HEK293 (cell line): ENCODE measurements around the gene ZNF239.
A peak's percentile ranks its signal among the peaks of the same experiment; 100 is the strongest.
"Not testable (repeated sequence)": the region's sequence is repeated elsewhere in the genome, so short reads cannot be mapped to it uniquely, and the experiment has no call there.

ENCODE experiments used
- CTCF ChIA-PET: fragments of 350-600 bp; formaldehyde crosslinking; extraction: SDS; loops from one replicate; lab custom pipeline; 2021; ENCODE audit warnings: antibody characterized with exemption; lab: Yijun Ruan, JAX
- POLR2A ChIA-PET: fragments of 300-600 bp; formaldehyde crosslinking; extraction: SDS; loops from one replicate; lab custom pipeline; 2020; ENCODE audit warnings: antibody characterized with exemption, inconsistent platforms; lab: Yijun Ruan, JAX
- H3K27ac ChIP-seq: fragments of 200-500 bp; sonication (Bioruptor generic); 2 replicates; pipeline ENCODE4 v1.5.1; 2014; ENCODE audit warnings: low read depth, low read length, control low read depth, inconsistent platforms; ENCODE audit errors: extremely low read depth
- H3K36me3 ChIP-seq, 2 experiments: fragments of 200-500 bp in 1 of 2; sonication (Bioruptor generic) in 1 of 2; 1 replicate in 1 of 2; 2 replicates in 1 of 2; pipeline ENCODE4 v1.5.1; 2014 to 2017; ENCODE audit warnings: inconsistent platforms in 2 of 2, low read length in 2 of 2; ENCODE audit not compliant: control insufficient read depth in 2 of 2, insufficient read depth in 1 of 2
- H3K4me1 ChIP-seq: fragments of 200-500 bp; sonication (Bioruptor generic); 2 replicates; pipeline ENCODE4 v1.5.1; 2014; ENCODE audit warnings: mild to moderate bottlenecking, low read length, inconsistent platforms; ENCODE audit not compliant: control insufficient read depth, insufficient read depth
- H3K4me3 ChIP-seq: 2 replicates; pipeline ENCODE4 v1.5.1; 2011; ENCODE audit warnings: low read depth, mild to moderate bottlenecking, control low read depth, low read length, moderate library complexity
- H3K9me3 ChIP-seq: fragments of 200-500 bp; sonication (Bioruptor generic); 2 replicates; pipeline ENCODE4 v1.5.1; 2014; ENCODE audit warnings: low read depth, low read length, inconsistent platforms; ENCODE audit not compliant: control insufficient read depth, insufficient read depth
- BCL11B ChIP-seq: fragments of 450-650 bp; formaldehyde crosslinking; IDR thresholded peaks from 2 replicates; pipeline ENCODE4 v1.5.1; 2016; ENCODE audit warnings: low read depth, missing biosample characterization, missing genetic modification characterization
- GLI2 ChIP-seq: fragments of 450-650 bp; formaldehyde crosslinking; IDR thresholded peaks from 2 replicates; pipeline ENCODE4; 2017; ENCODE audit warnings: missing biosample characterization, missing genetic modification characterization, low read depth, borderline replicate concordance
- HOXA7 ChIP-seq: sonication (generic); formaldehyde crosslinking; IDR thresholded peaks from 2 replicates; pipeline ENCODE4 v1.8.1; 2022; ENCODE audit warnings: missing genetic modification reagents, borderline replicate concordance
- SCRT1 ChIP-seq: fragments of 450-650 bp; formaldehyde crosslinking; IDR thresholded peaks from 2 replicates; pipeline ENCODE4 v1.5.1; 2016; ENCODE audit warnings: missing biosample characterization, missing genetic modification characterization, borderline replicate concordance
- SETDB1 ChIP-seq: IDR thresholded peaks from one replicate; pipeline ENCODE4 v1.6.1; 2017; ENCODE audit warnings: mild to moderate bottlenecking, low read length, moderate library complexity, mixed read lengths; ENCODE audit not compliant: insufficient read length
- TRIM28 ChIP-seq: IDR thresholded peaks from 2 replicates; pipeline ENCODE4 v1.6.1; 2011; ENCODE audit warnings: low read length, control low read depth, borderline replicate concordance
- ZBTB17 ChIP-seq: fragments of 450-650 bp; formaldehyde crosslinking; IDR thresholded peaks from 2 replicates; pipeline ENCODE4 v1.5.1; 2016; ENCODE audit warnings: missing biosample characterization, missing genetic modification characterization
- ZNF146 ChIP-seq: fragments of 450-650 bp; formaldehyde crosslinking; IDR thresholded peaks from 2 replicates; pipeline ENCODE4 v1.5.1; 2016; ENCODE audit warnings: missing biosample characterization, missing genetic modification characterization
- ZNF274 ChIP-seq, 2 experiments: fragments of 200-500 bp in 1 of 2; fragments of 450-650 bp in 1 of 2; sonication (Bioruptor generic) in 1 of 2; formaldehyde crosslinking in 1 of 2; IDR thresholded peaks; 2 replicates each; pipeline versions ENCODE4 v1.5.1 to v1.6.1; 2014 to 2016; ENCODE audit warnings: borderline replicate concordance in 1 of 2, inconsistent platforms in 1 of 2, low read length in 1 of 2, missing biosample characterization in 1 of 2, missing genetic modification characterization in 1 of 2
- ZNF391 ChIP-seq: fragments of 450-650 bp; formaldehyde crosslinking; IDR thresholded peaks from 2 replicates; pipeline ENCODE4 v1.5.1; 2016; ENCODE audit warnings: low read depth, missing biosample characterization, missing genetic modification characterization, borderline replicate concordance
- ZNF473 ChIP-seq: fragments of 450-650 bp; formaldehyde crosslinking; IDR thresholded peaks from 2 replicates; pipeline ENCODE4 v1.5.1; 2017; ENCODE audit warnings: missing biosample characterization, missing genetic modification characterization
- ZNF561 ChIP-seq: fragments of 450-650 bp; IDR thresholded peaks from 2 replicates; pipeline ENCODE4 v1.5.1; 2018; ENCODE audit warnings: missing biosample characterization, missing genetic modification characterization, borderline replicate concordance
- ZNF626 ChIP-seq: fragments of 450-650 bp; sonication (Bioruptor Pico); formaldehyde crosslinking; IDR thresholded peaks from 2 replicates; pipeline ENCODE4 v1.5.1; 2018; ENCODE audit warnings: missing biosample characterization, missing genetic modification characterization, inconsistent platforms
- ZNF677 ChIP-seq: fragments of 450-650 bp; IDR thresholded peaks from 2 replicates; pipeline ENCODE4 v1.5.0; 2018; ENCODE audit warnings: missing biosample characterization, mild to moderate bottlenecking, missing genetic modification characterization, moderate library complexity

Gene ZNF239

DNA sequence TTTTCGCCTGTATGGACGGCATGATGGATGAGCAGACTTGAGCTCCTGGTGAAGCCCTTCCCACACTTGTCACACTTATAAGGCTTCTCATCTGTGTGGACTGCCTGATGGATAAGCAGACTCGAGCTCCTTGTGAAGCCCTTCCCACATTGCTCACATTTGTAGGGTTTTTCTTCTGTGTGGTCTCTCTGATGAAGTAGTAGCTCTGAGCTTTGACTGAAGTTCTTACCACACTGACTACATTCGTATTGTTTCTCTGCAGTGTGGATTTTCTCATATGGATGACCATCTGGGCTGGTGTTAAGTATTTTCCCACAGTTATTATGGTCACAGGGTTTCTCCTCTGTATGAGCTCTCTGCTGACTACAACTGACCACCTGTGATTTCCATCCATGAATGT, 17.2 kb downstream of the ZNF239 start:
- Histone ChIP-seq H3K4me3 (no peak overlapping the region), H3K4me1 (no peaks in the 10 kb centered on the region), H3K9me3 (no peaks in the 10 kb centered on the region), H3K27ac (no peak overlapping the region), H3K36me3 (peaks cover 4 to 43% of the 10 kb centered on the region in 2 experiments; a peak in 2 of 3 replicates)
- ChIA-PET POLR2A (interaction anchor here (0.6 kb wide), 1 partner anchor 93 kb away, joined by 4 read pairs; no protein-coding TSS in a partner anchor), CTCF (no interaction called here)
- TF ChIP-seq ZNF391 (tag by site-specific recombination): no peak
- no peak for TF ChIP-seq ZNF626
- no peak for TF ChIP-seq ZNF561 (tag by site-specific recombination)
- TF ChIP-seq ZNF473 (tag by site-specific recombination): no peak
- TF ChIP-seq SCRT1 (tag by site-specific recombination): no peak
- peak; percentile 64 for TF ChIP-seq SETDB1
- TF ChIP-seq ZNF677 (tag by site-specific recombination): no peak
- no peak for TF ChIP-seq HOXA7

DNA sequence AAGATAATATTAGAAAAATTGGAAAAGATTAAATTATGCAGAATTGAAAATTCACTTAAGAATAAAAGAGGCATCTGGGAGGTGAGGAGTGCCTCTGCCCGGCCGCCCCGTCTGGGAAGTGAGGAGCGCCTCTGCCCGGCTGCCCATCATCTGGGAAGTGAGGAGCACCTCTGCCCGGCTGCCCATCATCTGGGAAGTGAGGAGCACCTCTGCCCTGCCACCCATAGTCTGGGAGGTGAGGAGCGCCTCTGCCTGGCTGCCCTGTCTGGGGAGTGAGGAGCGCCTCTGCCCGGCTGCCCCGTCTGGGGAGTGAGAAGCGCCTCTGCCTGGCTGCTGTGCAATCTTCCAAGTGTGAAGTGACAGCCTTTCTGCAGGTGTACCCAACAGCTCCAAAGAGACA, 30.7 kb downstream of the ZNF239 start:
- H3K4me3 ChIP-seq, H3K27ac ChIP-seq, H3K4me1 ChIP-seq, CTCF ChIA-PET, H3K36me3 ChIP-seq, POLR2A ChIA-PET, H3K9me3 ChIP-seq: not testable (repeated sequence)

- H3K4me1 ChIP-seq: no peaks in the 10 kb centered on the region
- H3K4me3 ChIP-seq: no peak overlapping the region
- H3K9me3 ChIP-seq: no peaks in the 10 kb centered on the region
- no peak overlapping the region for H3K27ac ChIP-seq
- peak; percentile 93; the same call in 1 of the 2 replicates for TF ChIP-seq TRIM28
- TF ChIP-seq ZNF146: no peak
- TF ChIP-seq ZBTB17 (tag by site-specific recombination): no peak
- TF ChIP-seq SETDB1: peak; percentile 98
- peak; percentile 76 for TF ChIP-seq ZNF274 (IDR thresholded peaks at IDR 0.05; ENCODE audit: low read length)
- TF ChIP-seq ZNF274 (tag by site-specific recombination; IDR thresholded peaks at IDR 0.05; ENCODE audit: borderline replicate concordance): peak; percentile 97
- no peak for TF ChIP-seq BCL11B (tag by site-specific recombination)
- TF ChIP-seq GLI2 (tag by site-specific recombination): no peak
- TF ChIP-seq, all 188 proteins: peak for 3
- no peaks in the 10 kb centered on the region for H3K36me3 ChIP-seq
- ChIA-PET POLR2A (no interaction called here), CTCF (no interaction called here)
Measured at GRCh38 chr10:43524434-43525247, 49.8 kb downstream of the ZNF239 start.
